ENCODE data around the gene HSD17B10. TPM values are rescaled to one million over a fixed set of nuclear protein-coding genes. Genes with fewer than 3 reads are reported as not detected.

HSD17B10 gene
- total RNA-seq, 4 donors from 2014 or later, result 81.6 to 130 (median 115) TPM

GRCh38 chrX:53442322-53442631 is 8.1 kb upstream of the HSD17B10 start:
- intact Hi-C loops (cut with DNase I), result no loop called here
- peaks cover 0 to 2% (median 0%) of the 10 kb centered on the region in 4 donors for H3K27me3 ChIP-seq
- peaks cover 5 to 29% (median 13%) of the 10 kb centered on the region in 3 donors for H3K4me1 ChIP-seq
- WGBS, 2 donors, result 40% methylated on average over 1 of the region's 1 CpG; no CpG with 5 or more reads in 1 of the 2 donors
- peak overlapping the region in 3 of 4 donors; percentile 42 to 60 (median 42) for H3K4me3 ChIP-seq
- TF ChIP-seq POLR2A (IDR thresholded peaks at IDR 0.05), result no peak
- TF ChIP-seq CTCF (IDR thresholded peaks at IDR 0.05), result no peak
- H3K9me3 ChIP-seq, result no peaks in the 10 kb centered on the region
- H3K36me3 ChIP-seq, result no peaks in the 10 kb centered on the region
- peak overlapping the region; percentile 86 to 91 (median 89) for H3K27ac ChIP-seq
- DNase-seq, result no peak

GRCh38 chrX:53441531-53442321 is 7.6 kb upstream of the HSD17B10 start:
- H3K9me3 ChIP-seq, result no peaks in the 10 kb centered on the region
- peaks cover 0 to 2% (median 0%) of the 10 kb centered on the region in 4 donors for H3K27me3 ChIP-seq
- no peaks in the 10 kb centered on the region for H3K36me3 ChIP-seq
- 0 to 26% methylated on average over 5 to 20 of the region's 44 CpGs for WGBS, 2 donors
- peak overlapping the region; percentile 26 to 60 (median 42) for H3K4me3 ChIP-seq
- DNase-seq, result peak; percentile 10
- H3K27ac ChIP-seq, result peak overlapping the region; percentile 86 to 91 (median 89)
- H3K4me1 ChIP-seq, result peaks cover 5 to 29% (median 13%) of the 10 kb centered on the region in 3 donors
- TF ChIP-seq CTCF (IDR thresholded peaks at IDR 0.05) (peak in 1 of 6 experiments; percentile 5), POLR2A (IDR thresholded peaks at IDR 0.05) (peak in 1 of 4 donors; percentile 15)
- intact Hi-C loops (cut with DNase I), result no loop called here

DNA sequence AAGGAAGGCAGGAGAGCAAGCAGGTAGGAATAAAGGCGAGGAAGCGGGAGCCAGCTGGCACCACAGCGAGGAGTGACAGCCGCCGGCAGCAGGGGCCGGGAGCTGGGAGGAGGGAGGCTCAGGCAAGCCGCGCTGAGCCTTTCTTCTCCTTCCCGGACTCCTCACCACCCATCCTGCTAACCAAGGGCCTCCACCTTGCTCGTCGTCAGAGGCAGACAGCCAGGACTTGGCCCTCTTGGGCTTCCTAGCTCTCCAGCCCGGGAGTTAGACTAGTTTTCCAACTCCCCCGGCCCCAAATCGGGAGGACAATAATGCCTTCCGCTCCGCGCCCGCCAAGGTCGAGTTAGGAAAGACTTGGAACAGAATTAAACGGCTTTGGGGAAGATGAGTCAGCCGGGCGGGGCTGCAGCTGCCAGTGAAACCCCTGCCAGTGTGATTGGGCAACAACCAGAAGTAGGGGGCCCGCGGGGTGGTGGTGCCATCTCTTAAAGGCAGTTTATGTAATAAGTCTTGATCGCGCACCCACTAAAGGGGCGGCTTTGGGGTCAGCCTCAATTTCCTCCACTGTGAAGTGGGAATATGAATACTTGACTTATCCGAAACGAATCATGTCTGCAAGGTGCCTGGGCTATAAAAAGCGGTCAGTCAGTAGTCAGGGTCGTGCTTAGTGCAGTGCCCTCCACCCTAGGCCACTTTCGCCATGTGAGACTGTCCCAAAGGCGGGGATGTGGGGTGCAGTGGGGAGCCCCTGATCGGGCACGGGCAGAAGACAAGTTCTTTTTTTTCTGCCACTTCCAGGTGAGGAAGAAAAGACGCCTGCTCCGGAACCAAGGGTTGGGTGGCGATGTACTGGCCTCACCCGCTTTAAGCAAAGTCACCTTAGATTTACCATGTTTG is 6.7 kb upstream of the HSD17B10 start:
- H3K36me3 ChIP-seq, result no peaks in the 10 kb centered on the region
- H3K27me3 ChIP-seq, result peaks cover 0 to 2% (median 0%) of the 10 kb centered on the region in 4 donors
- H3K4me3 ChIP-seq, result peak overlapping the region; percentile 26 to 60 (median 42)
- intact Hi-C loops (cut with DNase I), result no loop called here
- H3K4me1 ChIP-seq, result peaks cover 5 to 35% (median 13%) of the 10 kb centered on the region in 3 donors
- peak in 1 of 4 donors; percentile 33 for TF ChIP-seq POLR2A (IDR thresholded peaks at IDR 0.05)
- TF ChIP-seq CTCF (IDR thresholded peaks at IDR 0.05), result no peak
- no peaks in the 10 kb centered on the region for H3K9me3 ChIP-seq
- DNase-seq, result peak; percentile 6
- WGBS, 2 donors, result 14% methylated on average over 10 to 20 of the region's 39 CpGs
- peak overlapping the region; percentile 86 to 91 (median 89) for H3K27ac ChIP-seq

DNA sequence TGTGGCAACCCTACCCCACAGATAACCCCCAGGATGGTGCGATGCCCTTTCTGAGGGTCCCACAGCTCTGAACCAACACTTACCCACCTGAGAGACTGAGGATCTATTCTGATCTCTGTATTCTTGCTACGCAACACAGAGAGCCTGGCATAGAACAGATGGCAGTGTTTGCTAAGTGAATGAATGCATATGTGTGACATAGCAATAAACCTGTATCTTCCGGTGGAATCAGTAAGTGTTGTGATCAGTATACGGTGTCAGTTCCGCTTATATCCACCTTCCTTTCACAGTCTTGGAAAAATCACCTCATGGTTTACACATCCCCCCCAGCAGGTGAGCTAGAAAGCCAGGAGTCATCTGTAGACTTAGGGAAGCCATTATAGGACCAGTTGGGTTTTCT is 5.9 kb upstream of the HSD17B10 start:
- H3K4me1 ChIP-seq, result peaks cover 5 to 36% (median 13%) of the 10 kb centered on the region in 3 donors
- H3K36me3 ChIP-seq, result no peaks in the 10 kb centered on the region
- TF ChIP-seq POLR2A (IDR thresholded peaks at IDR 0.05) (no peak), CTCF (IDR thresholded peaks at IDR 0.05) (no peak)
- peak overlapping the region; percentile 86 to 91 (median 89) for H3K27ac ChIP-seq
- H3K9me3 ChIP-seq, result no peaks in the 10 kb centered on the region
- intact Hi-C loops (cut with DNase I), result no loop called here
- H3K27me3 ChIP-seq, result peaks cover 0 to 2% (median 0%) of the 10 kb centered on the region in 4 donors
- WGBS, 2 donors, result 62 to 80% methylated on average over 1 to 5 of the region's 5 CpGs
- no peak for DNase-seq
- peak overlapping the region; percentile 26 to 60 (median 42) for H3K4me3 ChIP-seq

Measured in esophagus squamous epithelium (tissue), 5 donors.